ENCODE results near the gene BTBD16. TPM values are rescaled to one million over a fixed set of nuclear protein-coding genes. Genes with fewer than 3 reads are reported as not detected.

BTBD16 gene
- total and polyA plus RNA-seq, 10 of the 15 experiments (the other 5 are each of a cell fraction or from before 2014, with no cell fraction given): 0.11 TPM; not detected in 9

DNA sequence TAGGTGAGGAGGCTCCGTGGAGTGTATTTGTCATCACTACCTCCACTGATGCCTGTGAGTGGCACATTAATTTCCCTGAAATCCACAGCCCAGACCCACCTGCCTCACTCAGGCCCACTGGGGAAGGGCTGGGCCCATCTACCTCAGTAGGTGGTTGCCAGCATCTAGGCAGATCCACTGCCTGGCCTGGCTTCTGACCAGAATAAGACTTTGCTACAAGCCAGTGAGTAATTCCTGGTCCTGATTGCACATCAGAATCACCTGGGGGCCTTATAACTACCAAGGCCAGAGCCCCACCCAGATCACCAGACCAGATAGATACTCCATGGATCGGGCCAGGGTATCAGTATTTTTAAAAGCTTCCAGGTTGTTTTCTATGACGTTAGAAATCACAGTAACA lies 65.9 kb downstream of the BTBD16 start:
- WGBS (ENCODE audit: insufficient coverage, insufficient replicate concordance, low lambda C conversion rate, missing lambda C conversion rate): 7% methylated on average over 3 of the region's 3 CpGs
- CTCF ChIA-PET: no interaction called here
- RAD21 ChIA-PET (ENCODE audit: unreplicated experiment): no interaction called here
- POLR2A ChIA-PET: no interaction called here
- DNase-seq (ENCODE audit: low read depth, low spot score) (no peak), FAIRE-seq (no peak), ATAC-seq (no peak)
- peaks cover 0 to 2% of the 10 kb centered on the region in 2 experiments; a peak in 1 of 4 replicates for H3K27me3 ChIP-seq (replicated peaks in 1 of 2; ENCODE audit: control insufficient read depth in 2 of 2, insufficient read depth in 2 of 2, low read length in 1 of 2)
- intact Hi-C loops (cut with micrococcal nuclease; ENCODE audit: unreplicated experiment): no loop called here
- SMC1A ChIA-PET (ENCODE audit: uncharacterized antibody, unreplicated experiment): no interaction called here
- no peak overlapping the region for H3K4me3 ChIP-seq
- H3K27ac ChIP-seq (ENCODE audit: control insufficient read depth, insufficient read depth): no peak overlapping the region
- in situ Hi-C loops (cut with MboI): no loop called here
- H2AFZ ChIP-seq (ENCODE audit: control insufficient read depth, low read depth, low read length): no peak overlapping the region
- no TSS peak for BruUV-seq (replicated peaks)
- no peaks in the 10 kb centered on the region for H4K20me1 ChIP-seq (ENCODE audit: control insufficient read depth, insufficient read depth)
- no peaks in the 10 kb centered on the region for H3K4me1 ChIP-seq (ENCODE audit: control insufficient read depth, insufficient read depth, low read length)
- no peak overlapping the region for H3K9ac ChIP-seq (ENCODE audit: control insufficient read depth, insufficient read depth, low read length)
- H3K79me2 ChIP-seq (ENCODE audit: control insufficient read depth, insufficient read depth, low read length): no peaks in the 10 kb centered on the region
- no peak overlapping the region for H3K4me2 ChIP-seq (ENCODE audit: control insufficient read depth, insufficient read depth)
- H3K36me3 ChIP-seq (ENCODE audit: control insufficient read depth in 2 of 2, insufficient read depth in 2 of 2, low read length in 1 of 2): no peaks in the 10 kb centered on the region
- no peak for TF ChIP-seq FOS (IDR thresholded peaks at IDR 0.05; ENCODE audit: borderline replicate concordance, extremely low read depth, insufficient read length)
- H3K9me3 ChIP-seq (replicated peaks; ENCODE audit: control insufficient read depth, insufficient read depth, low read length): no peaks in the 10 kb centered on the region

DNA sequence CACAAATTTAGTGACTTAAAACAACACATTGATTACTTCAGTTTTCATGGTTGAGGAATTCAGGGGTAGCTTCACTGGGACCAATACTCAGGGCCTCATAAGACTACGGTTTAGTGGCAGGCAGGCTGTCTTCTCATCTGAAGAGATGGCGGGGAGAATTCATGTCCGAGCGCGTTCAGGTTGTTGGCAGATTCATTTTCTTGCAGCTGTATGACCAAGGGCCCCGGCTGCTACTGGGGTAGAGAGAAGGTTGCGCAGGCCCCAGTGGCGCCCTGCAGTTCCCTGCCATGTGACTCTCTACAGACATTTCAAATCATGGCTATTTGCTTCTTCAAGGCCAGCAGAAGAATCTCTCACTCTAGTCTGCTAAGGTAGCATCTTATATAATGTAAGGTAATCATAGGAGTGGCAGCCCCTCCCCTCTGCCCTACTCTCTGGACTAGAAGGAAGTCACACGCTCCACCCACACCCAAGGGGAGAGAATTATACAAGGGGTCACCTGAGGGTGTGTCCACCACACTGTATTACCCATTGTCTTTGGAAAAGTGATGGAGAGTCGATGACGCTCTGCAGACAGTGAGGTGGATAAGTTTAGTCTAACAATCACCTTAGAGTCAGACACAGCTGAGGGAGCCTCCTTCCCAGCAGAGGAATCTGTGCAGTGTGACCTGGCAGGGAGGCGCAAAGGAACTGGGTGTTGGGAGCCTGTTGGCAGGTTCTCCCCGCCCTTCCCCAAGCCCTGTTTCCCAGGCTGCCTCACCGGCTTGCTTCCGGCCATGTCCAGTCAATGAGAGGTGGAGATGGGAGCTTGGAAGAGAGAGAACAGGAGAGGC lies 67.7 kb downstream of the BTBD16 start:
- DNase-seq (ENCODE audit: low read depth, low spot score) (no peak), FAIRE-seq (no peak), ATAC-seq (no peak)
- Histone ChIP-seq H3K9me3 (replicated peaks; ENCODE audit: control insufficient read depth, insufficient read depth, low read length) (no peaks in the 10 kb centered on the region), H3K4me2 (ENCODE audit: control insufficient read depth, insufficient read depth) (no peak overlapping the region), H3K79me2 (ENCODE audit: control insufficient read depth, insufficient read depth, low read length) (no peaks in the 10 kb centered on the region), H3K4me3 (no peak overlapping the region), H3K27me3 (replicated peaks in 1 of 2; ENCODE audit: control insufficient read depth in 2 of 2, insufficient read depth in 2 of 2, low read length in 1 of 2) (peaks cover 0 to 6% of the 10 kb centered on the region in 2 experiments; a peak in 2 of 4 replicates), H3K27ac (ENCODE audit: control insufficient read depth, insufficient read depth) (no peak overlapping the region), H3K4me1 (ENCODE audit: control insufficient read depth, insufficient read depth, low read length) (no peaks in the 10 kb centered on the region; the same call in 1 of the 2 replicates), H3K9ac (ENCODE audit: control insufficient read depth, insufficient read depth, low read length) (no peak overlapping the region), H3K36me3 (ENCODE audit: control insufficient read depth in 2 of 2, insufficient read depth in 2 of 2, low read length in 1 of 2) (no peaks in the 10 kb centered on the region), H4K20me1 (ENCODE audit: control insufficient read depth, insufficient read depth) (no peaks in the 10 kb centered on the region), H2AFZ (ENCODE audit: control insufficient read depth, low read depth, low read length) (no peak overlapping the region)
- in situ Hi-C loops (cut with MboI) (no loop called here), intact Hi-C loops (cut with micrococcal nuclease; ENCODE audit: unreplicated experiment) (no loop called here)
- POLR2A ChIA-PET: no interaction called here
- RAD21 ChIA-PET (ENCODE audit: unreplicated experiment): no interaction called here
- WGBS (ENCODE audit: insufficient coverage, insufficient replicate concordance, low lambda C conversion rate, missing lambda C conversion rate): 49% methylated on average over 15 of the region's 15 CpGs
- BruUV-seq (replicated peaks): no TSS peak
- SMC1A ChIA-PET (ENCODE audit: uncharacterized antibody, unreplicated experiment): interaction anchor here (1.1 to 1.8 kb wide), 2 partner anchors 40 to 97 kb away, joined by 4 to 5 read pairs; no protein-coding TSS in a partner anchor
- CTCF ChIA-PET: interaction anchor here (0.9 to 1.5 kb wide), 2 partner anchors 40 to 96 kb away, joined by 3 read pairs; no protein-coding TSS in a partner anchor
- TF ChIP-seq SMAD5 (IDR thresholded peaks at IDR 0.05; ENCODE audit: low read depth) (no peak), TCF7 (IDR thresholded peaks at IDR 0.05; ENCODE audit: borderline replicate concordance) (no peak), ZZZ3 (IDR thresholded peaks at IDR 0.05; ENCODE audit: control insufficient read depth, insufficient read length, low read depth) (no peak), SUZ12 (IDR thresholded peaks at IDR 0.05; ENCODE audit: unreplicated experiment) (no peak), NFIC (IDR thresholded peaks at IDR 0.05; ENCODE audit: low read depth, low read length) (no peak), SRF (IDR thresholded peaks at IDR 0.05; ENCODE audit: low read depth in 2 of 2, low read length in 2 of 2) (no peak), MYB (IDR thresholded peaks at IDR 0.05; ENCODE audit: borderline replicate concordance, low read depth, low read length) (no peak), IKZF2 (IDR thresholded peaks at IDR 0.05) (no peak)
- TF ChIP-seq, protein P1, sequence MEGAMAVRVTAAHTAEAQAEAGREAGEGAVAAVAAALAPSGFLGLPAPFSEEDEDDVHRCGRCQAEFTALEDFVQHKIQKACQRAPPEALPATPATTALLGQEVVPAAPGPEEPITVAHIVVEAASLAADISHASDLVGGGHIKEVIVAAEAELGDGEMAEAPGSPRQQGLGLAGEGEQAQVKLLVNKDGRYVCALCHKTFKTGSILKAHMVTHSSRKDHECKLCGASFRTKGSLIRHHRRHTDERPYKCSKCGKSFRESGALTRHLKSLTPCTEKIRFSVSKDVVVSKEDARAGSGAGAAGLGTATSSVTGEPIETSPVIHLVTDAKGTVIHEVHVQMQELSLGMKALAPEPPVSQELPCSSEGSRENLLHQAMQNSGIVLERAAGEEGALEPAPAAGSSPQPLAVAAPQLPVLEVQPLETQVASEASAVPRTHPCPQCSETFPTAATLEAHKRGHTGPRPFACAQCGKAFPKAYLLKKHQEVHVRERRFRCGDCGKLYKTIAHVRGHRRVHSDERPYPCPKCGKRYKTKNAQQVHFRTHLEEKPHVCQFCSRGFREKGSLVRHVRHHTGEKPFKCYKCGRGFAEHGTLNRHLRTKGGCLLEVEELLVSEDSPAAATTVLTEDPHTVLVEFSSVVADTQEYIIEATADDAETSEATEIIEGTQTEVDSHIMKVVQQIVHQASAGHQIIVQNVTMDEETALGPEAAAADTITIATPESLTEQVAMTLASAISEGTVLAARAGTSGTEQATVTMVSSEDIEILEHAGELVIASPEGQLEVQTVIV (IDR thresholded peaks at IDR 0.05; ENCODE audit: borderline replicate concordance, partially characterized antibody): no peak
- TF ChIP-seq, protein P2, sequence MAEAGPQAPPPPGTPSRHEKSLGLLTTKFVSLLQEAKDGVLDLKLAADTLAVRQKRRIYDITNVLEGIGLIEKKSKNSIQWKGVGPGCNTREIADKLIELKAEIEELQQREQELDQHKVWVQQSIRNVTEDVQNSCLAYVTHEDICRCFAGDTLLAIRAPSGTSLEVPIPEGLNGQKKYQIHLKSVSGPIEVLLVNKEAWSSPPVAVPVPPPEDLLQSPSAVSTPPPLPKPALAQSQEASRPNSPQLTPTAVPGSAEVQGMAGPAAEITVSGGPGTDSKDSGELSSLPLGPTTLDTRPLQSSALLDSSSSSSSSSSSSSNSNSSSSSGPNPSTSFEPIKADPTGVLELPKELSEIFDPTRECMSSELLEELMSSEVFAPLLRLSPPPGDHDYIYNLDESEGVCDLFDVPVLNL (IDR thresholded peaks at IDR 0.05; ENCODE audit: low read depth, low read length): no peak
- TF ChIP-seq, protein P3, sequence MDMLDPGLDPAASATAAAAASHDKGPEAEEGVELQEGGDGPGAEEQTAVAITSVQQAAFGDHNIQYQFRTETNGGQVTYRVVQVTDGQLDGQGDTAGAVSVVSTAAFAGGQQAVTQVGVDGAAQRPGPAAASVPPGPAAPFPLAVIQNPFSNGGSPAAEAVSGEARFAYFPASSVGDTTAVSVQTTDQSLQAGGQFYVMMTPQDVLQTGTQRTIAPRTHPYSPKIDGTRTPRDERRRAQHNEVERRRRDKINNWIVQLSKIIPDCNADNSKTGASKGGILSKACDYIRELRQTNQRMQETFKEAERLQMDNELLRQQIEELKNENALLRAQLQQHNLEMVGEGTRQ (IDR thresholded peaks at IDR 0.05; ENCODE audit: borderline replicate concordance, low read depth, low read length): no peak
